IMR-90 (cell line): ENCODE data around the gene TSC22D4. TPM values are rescaled to one million over a fixed set of nuclear protein-coding genes. Genes with fewer than 3 reads are reported as not detected.

ENCODE experiments used
- ATAC-seq: fragments of 200-7000 bp; cut with Tn5 transposase; 2 replicates; pipeline ENCODE4 v1.9.1; 2020; ENCODE audit warnings: low read depth, mild to moderate bottlenecking, moderate library complexity
- BruUV-seq: library from RNA; stranded (reverse); fragments of 400-500 nt; replicated peaks from 2 replicates; lab custom pipeline; 2021; lab: Mats Ljungman, UMichigan
- CTCF ChIA-PET: fragments of 300-600 bp; formaldehyde crosslinking; extraction: SDS; loops from one replicate; lab custom pipeline; 2021; ENCODE audit warnings: antibody characterized with exemption; lab: Yijun Ruan, JAX
- POLR2A ChIA-PET: fragments of 300-600 bp; sonication (Branson Sonifier 250); formaldehyde crosslinking; loops from one replicate; lab custom pipeline; 2022; ENCODE audit warnings: antibody characterized with exemption; ENCODE audit not compliant: unreplicated experiment; lab: Charles Lee
- DNase-seq: peaks from one replicate; pipeline ENCODE4 v3.0.0; 2013
- H2AFZ ChIP-seq: replicated peaks from 2 replicates; pipeline ENCODE3; 2013; ENCODE audit warnings: low read length, mild to moderate bottlenecking; ENCODE audit not compliant: poor library complexity
- H2AK5ac ChIP-seq: 2 replicates; pipeline ENCODE4 v1.6.1; 2013; ENCODE audit warnings: low read depth, low read length, inconsistent platforms
- H2AK9ac ChIP-seq: replicated peaks from 2 replicates; pipeline ENCODE3; 2013; ENCODE audit warnings: mild to moderate bottlenecking, low read depth, low read length, moderate library complexity; ENCODE audit not compliant: poor library complexity
- H2BK120ac ChIP-seq: 2 replicates; pipeline ENCODE4 v1.6.1; 2013; ENCODE audit warnings: low read depth, low read length, inconsistent platforms
- H2BK15ac ChIP-seq: 3 replicates; pipeline ENCODE4 v1.6.1; 2013; ENCODE audit warnings: low read depth, low read length, inconsistent platforms
- H2BK20ac ChIP-seq: 2 replicates; pipeline ENCODE4 v1.6.1; 2013; ENCODE audit warnings: low read depth, mild to moderate bottlenecking, inconsistent platforms, low read length, moderate library complexity
- H2BK5ac ChIP-seq: 2 replicates; pipeline ENCODE4 v1.6.1; 2013; ENCODE audit warnings: mild to moderate bottlenecking, low read depth, low read length, inconsistent platforms; ENCODE audit not compliant: poor library complexity, severe bottlenecking
- H3K14ac ChIP-seq: replicated peaks from 2 replicates; pipeline ENCODE4 v1.6.1; 2013; ENCODE audit warnings: low read depth, low read length, inconsistent platforms
- H3K18ac ChIP-seq: 2 replicates; pipeline ENCODE4 v1.6.1; 2013; ENCODE audit warnings: low read depth, low read length, control low read depth
- H3K23ac ChIP-seq: 2 replicates; pipeline ENCODE4 v1.6.1; 2013; ENCODE audit warnings: low read depth, low read length, inconsistent platforms
- H3K27ac ChIP-seq: 2 replicates; pipeline ENCODE4 v1.5.1; 2013; ENCODE audit warnings: mild to moderate bottlenecking, control low read depth, low read length; ENCODE audit not compliant: insufficient read depth
- H3K27me3 ChIP-seq: 2 replicates; pipeline ENCODE4 v1.6.1; 2013; ENCODE audit warnings: low read length; ENCODE audit not compliant: control insufficient read depth, insufficient read depth
- H3K36me3 ChIP-seq: 2 replicates; pipeline ENCODE4 v1.6.1; 2013; ENCODE audit warnings: low read length, mixed read lengths; ENCODE audit not compliant: control insufficient read depth, insufficient read depth
- H3K4ac ChIP-seq: 2 replicates; pipeline ENCODE4 v1.6.1; 2013; ENCODE audit warnings: low read depth, low read length, inconsistent platforms
- H3K4me1 ChIP-seq: 2 replicates; pipeline ENCODE4 v1.6.1; 2013; ENCODE audit warnings: low read length, mixed read lengths; ENCODE audit not compliant: control insufficient read depth, insufficient read depth
- H3K4me2 ChIP-seq: 2 replicates; pipeline ENCODE4 v1.6.1; 2013; ENCODE audit warnings: low read depth, mild to moderate bottlenecking, control low read depth, low read length, moderate library complexity
- H3K4me3 ChIP-seq: 2 replicates; pipeline ENCODE4 v1.5.1; 2013; ENCODE audit warnings: low read depth, mild to moderate bottlenecking, control low read depth, low read length, moderate library complexity; ENCODE audit not compliant: insufficient read depth
- H3K56ac ChIP-seq: 2 replicates; pipeline ENCODE4 v1.6.1; 2013; ENCODE audit warnings: low read length, inconsistent platforms; ENCODE audit not compliant: insufficient read depth; ENCODE audit errors: extremely low read depth
- H3K79me1 ChIP-seq, 2 experiments: 2 replicates each; pipeline ENCODE4 v1.6.1; 2013; ENCODE audit warnings: low read length in 2 of 2, inconsistent platforms in 1 of 2, low read depth in 1 of 2
- H3K9ac ChIP-seq: 2 replicates; pipeline ENCODE4 v1.6.1; 2013; ENCODE audit warnings: low read depth, low read length, control low read depth
- H3K9me1 ChIP-seq: 2 replicates; pipeline ENCODE4 v1.6.1; 2013; ENCODE audit warnings: low read length, inconsistent platforms; ENCODE audit not compliant: insufficient read depth
- H3K9me3 ChIP-seq: 2 replicates; pipeline ENCODE4 v1.6.1; 2013; ENCODE audit warnings: low read length; ENCODE audit not compliant: control insufficient read depth, insufficient read depth
- H4K20me1 ChIP-seq: 2 replicates; pipeline ENCODE4 v1.6.1; 2013; ENCODE audit warnings: low read length, inconsistent platforms; ENCODE audit not compliant: insufficient read depth
- H4K5ac ChIP-seq: 2 replicates; pipeline ENCODE4 v1.6.1; 2013; ENCODE audit warnings: mild to moderate bottlenecking, low read depth, low read length, control low read depth
- H4K8ac ChIP-seq, 2 experiments: 2 replicates each; pipeline ENCODE4 v1.6.1; 2013; ENCODE audit warnings: low read depth in 2 of 2, low read length in 2 of 2, control low read depth in 1 of 2, inconsistent platforms in 1 of 2
- H4K91ac ChIP-seq: 2 replicates; pipeline ENCODE4 v1.6.1; 2013; ENCODE audit warnings: low read depth, low read length, inconsistent platforms; ENCODE audit not compliant: insufficient read depth
- CHD1 ChIP-seq: IDR thresholded peaks from 2 replicates; pipeline ENCODE4 v1.6.1; 2012; ENCODE audit warnings: low read depth, low read length, improper control_type of control experiment
- MAFK ChIP-seq: IDR thresholded peaks from 2 replicates; pipeline ENCODE4 v1.6.1; 2012; ENCODE audit warnings: low read depth, low read length, improper control_type of control experiment
- MXI1 ChIP-seq: IDR thresholded peaks from 2 replicates; pipeline ENCODE4 v1.6.1; 2012; ENCODE audit warnings: low read depth, mild to moderate bottlenecking, low read length, moderate library complexity, borderline replicate concordance
- NFE2L2 ChIP-seq: fragments of 150-350 bp; IDR thresholded peaks from 2 replicates; pipeline ENCODE4 v1.6.1; 2016; ENCODE audit warnings: low read depth, mild to moderate bottlenecking, low read length
- RCOR1 ChIP-seq: IDR thresholded peaks from 2 replicates; pipeline ENCODE4 v1.6.1; 2012; ENCODE audit warnings: mild to moderate bottlenecking, low read length, improper control_type of control experiment; ENCODE audit not compliant: insufficient replicate concordance
- RFX5 ChIP-seq: IDR thresholded peaks from 2 replicates; pipeline ENCODE4 v1.8.0; 2012; ENCODE audit warnings: low read depth, mild to moderate bottlenecking, low read length, moderate library complexity
- USF2 ChIP-seq: fragments of 150-350 bp; IDR thresholded peaks from 2 replicates; pipeline ENCODE4 v1.6.1; 2017; ENCODE audit warnings: mild to moderate bottlenecking, antibody characterized with exemption, low read length, low read depth
- WGBS, 2 experiments: methylation state at CpG; one replicate each; pipeline versions ENCODE4 v1.1.5 to v1.1.7; 2013; ENCODE audit warnings: missing lambda C conversion rate in 2 of 2; ENCODE audit not compliant: insufficient read length in 1 of 2; ENCODE audit errors: extremely low coverage in 2 of 2; 5-methylcytosine and 5-hydroxymethylcytosine counted together
- dilution Hi-C: fragments of 300-500 bp; cut with HindIII; formaldehyde crosslinking; loops from one replicate; pipeline ENCODE4 v1.14.3; 2018; ENCODE audit warnings: low sequenced_read_pairs; ENCODE audit not compliant: unreplicated experiment
- in situ Hi-C: fragments of 300-500 bp; cut with MboI; formaldehyde crosslinking; loops from 3 replicates; pipeline ENCODE4 v1.14.3; 2019; ENCODE audit warnings: low sequenced_read_pairs, inconsistent platforms, mixed read lengths
- intact Hi-C: fragments of 100-400 bp; cut with micrococcal nuclease; formaldehyde crosslinking; loops from 2 replicates; pipeline ENCODE4 v1.10.0; 2022
- polyA plus RNA-seq, 3 experiments: library from polyadenylated mRNA; depleted of rRNA; stranded (reverse); fragments of >200 nt; gene quantifications; 2 replicates each; pipeline ENCODE4 v1.2.3, GENCODE V29; 2012; ENCODE audit warnings: low replicate concordance in 1 of 3
- total RNA-seq: library from RNA; depleted of rRNA; stranded (reverse); fragments of >200 nt; gene quantifications from 2 replicates; pipeline ENCODE4 v1.2.3, GENCODE V29; 2012

TSC22D4 gene
- total and polyA plus RNA-seq, 2 of the 4 experiments (the other 2 are of a cell fraction) = 9.3 to 29.9 TPM

DNA sequence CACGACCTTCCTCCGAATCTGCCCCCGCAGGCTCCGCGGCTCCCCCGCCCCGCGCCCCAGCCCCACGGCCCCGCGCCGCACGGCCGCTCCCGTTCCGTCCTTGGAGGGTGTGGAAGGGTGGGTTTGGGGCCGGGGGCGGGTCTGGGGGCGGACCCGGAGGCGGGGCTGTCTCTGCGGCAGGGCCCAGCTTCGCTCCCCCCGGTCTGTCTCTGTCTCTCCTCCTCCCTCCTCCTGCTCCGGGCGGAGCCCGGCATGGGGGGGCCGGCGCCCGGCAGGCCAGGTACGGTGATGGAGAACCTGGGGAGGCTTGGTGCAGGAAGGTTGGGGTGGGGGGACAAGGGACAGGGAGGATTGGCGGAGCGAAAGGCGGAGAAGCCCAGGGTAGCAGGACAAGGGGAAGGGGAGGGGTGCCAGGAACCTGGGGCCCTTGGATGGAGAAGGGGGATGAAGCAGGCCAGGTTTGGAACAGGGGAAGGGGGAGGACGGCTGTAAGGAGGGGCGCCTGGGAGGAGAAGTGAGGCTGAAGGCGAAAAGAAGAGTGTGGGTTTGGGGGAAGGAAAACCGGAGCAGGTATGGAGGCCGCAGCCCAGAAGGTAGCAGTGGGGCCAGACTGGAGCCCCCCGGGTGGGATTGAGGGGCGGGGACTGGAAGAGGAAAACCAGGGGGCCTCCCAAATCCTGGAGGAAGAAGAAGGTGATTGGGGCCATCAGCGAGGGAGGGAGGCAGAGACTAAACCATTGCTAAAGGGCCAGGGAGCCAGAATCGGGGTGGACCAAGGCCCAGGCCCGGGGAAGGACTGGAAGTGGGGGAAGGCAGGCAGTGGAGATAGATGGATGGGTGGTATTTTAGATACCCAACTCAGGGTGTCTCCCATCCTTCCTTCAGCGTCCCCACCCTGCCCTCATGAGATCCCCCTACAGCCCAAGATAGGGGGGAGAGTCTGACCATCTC, 5.0 kb upstream of the TSC22D4 start, which contains the start of gene NYAP1:
Gene NYAP1 (plus strand): TSS at position 206 of the 951 bp plus-strand sequence. CDS start 1,385 bp downstream, outside the sequence.
- Histone ChIP-seq H3K23ac (no peak within 1 kb of the TSS), H3K14ac (no peak within 1 kb of the TSS), H2BK120ac (no peak within 1 kb of the TSS), H4K5ac (no peak within 1 kb of the TSS), H3K79me1 (0 out of 4 replicates have a peak, but pooled peaks cover 0 to 3% of the 10 kb centered on the region in 2 experiments), H2AFZ (peak within 1 kb of the TSS; percentile 96), H3K56ac (no peak within 1 kb of the TSS), H3K27me3 (no peaks in the 10 kb centered on the region), H2BK15ac (no peak within 1 kb of the TSS; the same call in 1 of the 3 replicates), H3K9me3 (no peaks in the 10 kb centered on the region), H3K4me3 (peak within 1 kb of the TSS; percentile 73), H3K27ac (no peak within 1 kb of the TSS; the same call in 1 of the 2 replicates), H3K9me1 (no peaks in the 10 kb centered on the region), H4K8ac (peak within 1 kb of the TSS in 1 of 2 experiments; percentile 57; a peak in 2 of 4 replicates), H3K9ac (peak within 1 kb of the TSS; percentile 43), H2AK5ac (peak within 1 kb of the TSS; percentile 67; the same call in 1 of the 2 replicates), H3K4me1 (peaks cover 5% of the 10 kb centered on the region), H3K4ac (peak within 1 kb of the TSS; percentile 50; the same call in 1 of the 2 replicates), H4K20me1 (no peaks in the 10 kb centered on the region), H4K91ac (no peak within 1 kb of the TSS; the same call in 1 of the 2 replicates), H2BK5ac (no peak within 1 kb of the TSS), H2BK20ac (no peak within 1 kb of the TSS), H3K4me2 (peak within 1 kb of the TSS; percentile 90), H2AK9ac (peak within 1 kb of the TSS; percentile 90), H3K36me3 (no peaks in the 10 kb centered on the region), H3K18ac (no peak within 1 kb of the TSS)
- CTCF ChIA-PET = interaction anchor here (1.3 kb wide), 1 partner anchor 15 kb away, joined by 5 read pairs; no protein-coding TSS in a partner anchor
- POLR2A ChIA-PET = no interaction called here
- peak; percentile 70 for ATAC-seq
- dilution Hi-C loops (no loop called here), intact Hi-C loops (no loop called here), in situ Hi-C loops (loop anchor here (5.0 kb wide), 1 partner anchor 58 kb away; no protein-coding TSS in a partner anchor)
- peak; percentile 27 for DNase-seq
- WGBS, 2 experiments = 41% methylated on average over 4 of the region's 45 CpGs; no CpG with 5 or more reads in 1 of the 2 experiments
- TF ChIP-seq MAFK (no peak), CHD1 (no peak), RCOR1 (no peak), MXI1 (no peak), NFE2L2 (no peak), RFX5 (no peak), USF2 (no peak)
- no TSS peak for BruUV-seq
